Right lobe of liver (tissue), 6 donors: ENCODE data around the gene BACH2. TPM values are rescaled to one million over a fixed set of nuclear protein-coding genes. Genes with fewer than 3 reads are reported as not detected.

Source experiments
- ATAC-seq, 4 donors: fragments of 200-7000 bp; cut with Tn5 transposase; one replicate each; pipeline ENCODE4 v1.9.1; 2020; ENCODE audit warnings: mild to moderate bottlenecking in 4 of 4, moderate library complexity in 4 of 4
- DNase-seq, 3 donors: peaks; one replicate each; pipeline ENCODE4 v3.0.0-alpha.2; 2020
- H3K27ac ChIP-seq, 3 donors: fragments of 200-600 bp; one replicate each; pipeline ENCODE4 v1.8.0; 2022
- H3K27me3 ChIP-seq, 2 donors: fragments of 200-600 bp; one replicate each; pipeline ENCODE4 v1.8.0; 2022
- H3K36me3 ChIP-seq, 4 donors: fragments of 200-600 bp; sonication (generic) in 1 of 4; one replicate each; pipeline versions ENCODE4 v1.5.1 to v1.8.0; 2017 to 2022; ENCODE audit warnings: control low read depth in 1 of 4
- H3K4me1 ChIP-seq, 4 donors: fragments of 200-600 bp; sonication (generic) in 1 of 4; one replicate each; pipeline versions ENCODE4 v1.5.1 to v1.8.0; 2017 to 2022; ENCODE audit warnings: control low read depth in 1 of 4
- H3K4me3 ChIP-seq, 3 donors: fragments of 200-600 bp; one replicate each; pipeline ENCODE4 v1.8.0; 2022
- H3K9me3 ChIP-seq, 4 donors: fragments of 200-600 bp; sonication (generic) in 1 of 4; one replicate each; pipeline versions ENCODE4 v1.5.1 to v1.8.0; 2017 to 2022; ENCODE audit warnings: control low read depth in 1 of 4
- POLR2A ChIP-seq: fragments of 450-650 bp; IDR thresholded peaks from one replicate; pipeline ENCODE4 v1.6.1; 2017; ENCODE audit warnings: antibody characterized with exemption, mild to moderate bottlenecking
- WGBS: methylation state at CpG from one replicate; pipeline ENCODE4 v1.1.6; 2018; ENCODE audit warnings: low coverage, low lambda C conversion rate; ENCODE audit not compliant: insufficient coverage; ENCODE audit errors: missing lambda C conversion rate; 5-methylcytosine and 5-hydroxymethylcytosine counted together
- intact Hi-C, 2 donors: fragments of 100-400 bp; cut with DNase I; formaldehyde crosslinking; loops; one replicate each; pipeline versions ENCODE4 v1.11.2 to v1.14.1; 2022
- total RNA-seq, 6 experiments: library from RNA; depleted of rRNA in 2 of 6; stranded (reverse); fragments of >200 nt in 2 of 6; fragmentation: NEBNext Ultra II Directional in 3 of 6; extraction: Animal tissue kit (Norgen Biotek cat#: 25700) in 3 of 6; gene quantifications; one replicate each; pipeline versions ENCODE4 v1.1.0 to v1.2.4, GENCODE V29; 2016 to 2023
- TF ChIP-seq, protein P1 (sequence below), 4 donors: fragments of 200-600 bp in 3 of 4; fragments of 450-650 bp in 1 of 4; IDR thresholded peaks; one replicate each; pipeline versions ENCODE4 v1.5.1 to v1.8.0; 2016 to 2022; ENCODE audit warnings: antibody characterized with exemption in 4 of 4, mild to moderate bottlenecking in 2 of 4
- donor health status: DM: no; HTN: yes; CAD: no.
- donor health status: DM: no; HTN: no; CAD: no.
- donor health status: DM: no; HTN: no; CAD: no.
- donor health status: DM: no; HTN: yes; CAD: no.
- donor health status: DM: no; HTN: yes; CAD: no.

BACH2 gene
- total RNA-seq, 6 experiments from 2014 or later: 2.6 to 12.6 (median 3.1) TPM

DNA sequence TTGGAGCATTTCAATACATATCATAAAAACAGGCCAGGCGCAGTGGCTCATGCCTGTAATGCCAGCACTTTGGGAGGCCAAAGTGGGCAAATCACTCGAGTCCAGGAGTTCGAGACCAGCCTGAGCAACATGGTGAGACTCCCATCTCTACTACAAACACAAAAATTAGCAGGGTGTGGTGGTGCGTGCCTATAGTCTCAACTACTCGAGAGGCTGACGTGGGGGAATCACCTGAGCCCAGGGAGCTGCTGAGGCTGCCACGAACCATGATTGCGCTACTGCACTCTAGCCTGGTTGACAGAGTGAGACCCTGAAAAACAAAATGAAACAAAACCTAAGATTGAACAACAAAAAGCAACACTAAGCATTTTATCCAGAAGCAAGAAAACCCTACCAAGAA is 47.2 kb downstream of the BACH2 start:
- Histone ChIP-seq H3K4me1 (no peaks in the 10 kb centered on the region), H3K27ac (no peak overlapping the region), H3K9me3 (no peaks in the 10 kb centered on the region), H3K4me3 (no peak overlapping the region), H3K27me3 (no peaks in the 10 kb centered on the region), H3K36me3 (no peaks in the 10 kb centered on the region)
- ATAC-seq: no peak
- 96% methylated on average over 6 of the region's 8 CpGs for WGBS
- no peak for TF ChIP-seq POLR2A
- TF ChIP-seq, protein P1, sequence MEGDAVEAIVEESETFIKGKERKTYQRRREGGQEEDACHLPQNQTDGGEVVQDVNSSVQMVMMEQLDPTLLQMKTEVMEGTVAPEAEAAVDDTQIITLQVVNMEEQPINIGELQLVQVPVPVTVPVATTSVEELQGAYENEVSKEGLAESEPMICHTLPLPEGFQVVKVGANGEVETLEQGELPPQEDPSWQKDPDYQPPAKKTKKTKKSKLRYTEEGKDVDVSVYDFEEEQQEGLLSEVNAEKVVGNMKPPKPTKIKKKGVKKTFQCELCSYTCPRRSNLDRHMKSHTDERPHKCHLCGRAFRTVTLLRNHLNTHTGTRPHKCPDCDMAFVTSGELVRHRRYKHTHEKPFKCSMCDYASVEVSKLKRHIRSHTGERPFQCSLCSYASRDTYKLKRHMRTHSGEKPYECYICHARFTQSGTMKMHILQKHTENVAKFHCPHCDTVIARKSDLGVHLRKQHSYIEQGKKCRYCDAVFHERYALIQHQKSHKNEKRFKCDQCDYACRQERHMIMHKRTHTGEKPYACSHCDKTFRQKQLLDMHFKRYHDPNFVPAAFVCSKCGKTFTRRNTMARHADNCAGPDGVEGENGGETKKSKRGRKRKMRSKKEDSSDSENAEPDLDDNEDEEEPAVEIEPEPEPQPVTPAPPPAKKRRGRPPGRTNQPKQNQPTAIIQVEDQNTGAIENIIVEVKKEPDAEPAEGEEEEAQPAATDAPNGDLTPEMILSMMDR (IDR thresholded peaks at IDR 0.05): no peak
- intact Hi-C loops: no loop called here
- DNase-seq: no peak

DNA sequence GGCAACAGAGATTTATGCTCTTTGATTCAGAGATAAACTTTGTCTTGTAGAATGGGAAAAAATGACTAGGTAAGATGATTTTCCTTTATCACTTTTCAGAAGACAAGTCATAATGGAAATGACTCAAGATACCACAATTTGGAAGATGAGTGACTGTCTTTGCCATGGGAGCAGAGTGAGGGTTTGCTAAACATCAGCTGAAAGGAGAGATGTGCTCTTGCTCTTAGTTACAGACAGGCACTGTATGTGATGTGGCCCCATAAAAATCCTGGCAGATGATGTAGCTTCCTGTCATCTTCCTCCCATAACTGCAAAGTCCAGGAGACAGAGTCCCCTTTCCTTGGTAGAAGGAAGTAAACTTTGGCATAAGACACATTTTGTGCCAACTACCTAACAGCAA is 47.6 kb downstream of the BACH2 start:
- no peaks in the 10 kb centered on the region for H3K9me3 ChIP-seq
- no peak for DNase-seq
- ATAC-seq: no peak
- TF ChIP-seq, protein P1 (IDR thresholded peaks at IDR 0.05): no peak
- no peak for TF ChIP-seq POLR2A
- no peaks in the 10 kb centered on the region for H3K4me1 ChIP-seq
- no peaks in the 10 kb centered on the region for H3K36me3 ChIP-seq
- no peak overlapping the region for H3K4me3 ChIP-seq
- no peaks in the 10 kb centered on the region for H3K27me3 ChIP-seq
- no peak overlapping the region for H3K27ac ChIP-seq
- intact Hi-C loops: no loop called here

DNA sequence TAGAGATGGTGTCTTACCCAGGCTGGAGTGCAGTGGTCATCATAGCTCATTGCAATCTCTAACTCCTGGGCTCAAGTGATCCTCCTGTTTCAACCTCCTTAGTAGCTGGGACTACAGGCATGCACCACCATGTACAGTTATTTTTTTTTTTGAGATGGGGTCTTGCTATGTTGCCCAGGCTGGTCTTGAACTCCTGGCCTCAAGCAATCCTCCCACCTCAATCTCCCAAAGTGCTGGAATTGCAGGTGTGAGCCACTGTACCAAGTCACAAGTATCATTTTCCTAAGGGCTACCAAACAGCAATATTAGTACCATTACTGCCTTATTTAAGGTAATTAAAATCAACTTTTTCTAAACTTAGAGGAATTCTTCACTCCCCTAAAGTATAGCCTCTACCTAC is 49.4 kb downstream of the BACH2 start:
- no peaks in the 10 kb centered on the region for H3K36me3 ChIP-seq
- DNase-seq (no peak), ATAC-seq (no peak)
- H3K4me3 ChIP-seq: no peak overlapping the region
- no peaks in the 10 kb centered on the region for H3K9me3 ChIP-seq
- H3K4me1 ChIP-seq: no peaks in the 10 kb centered on the region
- no peak overlapping the region for H3K27ac ChIP-seq
- intact Hi-C loops: no loop called here
- no peaks in the 10 kb centered on the region for H3K27me3 ChIP-seq
- TF ChIP-seq, protein P1 (IDR thresholded peaks at IDR 0.05): no peak

DNA sequence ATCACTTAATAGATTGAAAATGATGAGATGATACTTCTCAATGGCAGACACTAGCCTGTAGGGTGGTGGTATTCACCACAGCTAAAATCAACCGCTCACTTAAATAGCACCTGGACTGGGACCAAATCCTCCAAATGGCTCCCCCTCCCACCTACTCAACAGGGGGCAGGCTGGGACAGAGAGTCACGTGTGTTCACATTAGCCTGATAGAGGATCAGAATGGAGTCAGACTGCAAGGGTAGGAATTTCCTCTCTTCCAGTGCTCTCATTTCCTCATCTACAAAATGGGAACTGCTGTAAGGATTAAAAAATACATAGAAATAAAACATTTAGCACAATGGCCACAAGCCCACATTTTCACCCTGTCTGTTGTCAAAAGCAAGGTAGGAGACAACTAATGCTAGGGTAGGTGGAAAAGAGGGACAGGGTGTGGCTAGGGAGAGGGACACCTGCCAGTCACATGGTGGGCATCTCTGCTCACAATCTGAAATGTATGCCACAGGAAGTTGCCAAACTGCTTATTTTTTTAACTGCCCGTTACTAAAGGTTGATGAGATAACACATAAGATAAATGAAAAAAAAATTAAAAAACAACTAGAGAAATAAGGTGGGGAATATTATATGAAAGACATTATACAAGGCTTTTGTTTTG is 55.3 kb downstream of the BACH2 start:
- Histone ChIP-seq H3K27me3 (no peaks in the 10 kb centered on the region), H3K27ac (no peak overlapping the region), H3K9me3 (no peaks in the 10 kb centered on the region), H3K4me3 (no peak overlapping the region), H3K36me3 (no peaks in the 10 kb centered on the region), H3K4me1 (peaks cover 0 to 9% (median 0%) of the 10 kb centered on the region in 4 donors)
- DNase-seq (no peak), ATAC-seq (peak in 1 of 4 donors; percentile 25)
- TF ChIP-seq, protein P1 (IDR thresholded peaks at IDR 0.05): no peak
- 40% methylated on average over 2 of the region's 3 CpGs for WGBS
- intact Hi-C loops: no loop called here
